ENCODE data around the gene SLC16A8. TPM values are rescaled to one million over a fixed set of nuclear protein-coding genes. Genes with fewer than 3 reads are reported as not detected.

SLC16A8 gene
- total and polyA plus RNA-seq, 2 experiments from 2014 or later, result 0.52 to 0.66 TPM

DNA sequence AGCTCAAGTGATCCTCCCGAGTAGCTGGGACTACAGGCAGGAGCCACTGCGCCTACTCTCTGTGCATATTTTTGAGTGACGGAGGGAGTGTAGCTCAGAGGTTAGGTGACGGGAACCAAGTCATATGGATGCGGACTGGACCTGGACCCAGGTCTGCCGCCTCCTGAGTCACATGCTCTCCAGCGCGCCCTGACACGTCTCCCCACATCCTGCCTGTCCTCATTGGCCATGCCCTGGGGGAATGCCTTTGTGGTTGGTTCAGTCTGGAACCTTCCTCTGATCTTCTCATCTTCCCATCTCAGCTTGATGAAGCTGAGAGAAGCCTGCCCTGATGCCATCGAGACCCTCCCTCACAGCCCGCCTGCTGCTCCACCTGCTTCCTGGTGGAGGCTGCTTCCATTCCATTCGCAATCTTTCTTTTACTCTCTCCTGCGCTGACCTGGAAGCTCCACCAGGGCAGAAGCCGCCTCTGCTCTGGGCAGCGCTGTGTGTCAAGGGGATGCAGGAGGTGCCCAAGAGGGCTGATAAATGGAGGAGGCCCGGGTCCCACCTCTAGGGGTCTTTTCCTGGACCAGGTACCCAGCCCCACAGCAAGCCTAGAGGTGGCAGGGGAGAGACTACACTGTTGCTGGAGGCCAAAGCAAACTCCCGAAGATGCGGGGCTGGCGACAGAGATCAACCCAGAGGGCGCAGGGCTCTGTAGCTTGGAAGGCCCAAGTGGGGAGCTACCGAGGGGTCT lies 40.4 kb upstream of the SLC16A8 start:
- no peak overlapping the region; the same call in 1 of the 2 replicates for H3K27ac Mint-ChIP-seq
- H3K36me3 Mint-ChIP-seq (ENCODE audit: low read depth), result no peaks in the 10 kb centered on the region; the same call in 2 of the 3 replicates
- no peaks in the 10 kb centered on the region for H3K36me3 ChIP-seq (ENCODE audit: insufficient read depth)
- no peak overlapping the region for H2AFZ ChIP-seq
- H3K4me1 Mint-ChIP-seq, result peaks cover 4% of the 10 kb centered on the region
- H3F3A ChIP-seq (replicated peaks; ENCODE audit: low read depth), result 0 out of 2 replicates have a peak, but pooled peaks cover 3% of the 10 kb centered on the region
- no peaks in the 10 kb centered on the region for H3K79me2 ChIP-seq (replicated peaks; ENCODE audit: insufficient read depth)
- peaks cover 2% of the 10 kb centered on the region for H3K27me3 Mint-ChIP-seq (ENCODE audit: insufficient read depth, low read depth, poor library complexity)
- H3K4me2 ChIP-seq, result no peak overlapping the region
- DNase-seq (ENCODE audit: low spot score) (peak; percentile 78), ATAC-seq (peak; percentile 78)
- no peak overlapping the region for H3K4me3 Mint-ChIP-seq
- no peaks in the 10 kb centered on the region for H3K27me3 ChIP-seq (ENCODE audit: insufficient read depth)
- H3K9me3 Mint-ChIP-seq, result no peaks in the 10 kb centered on the region
- no peaks in the 10 kb centered on the region for H3K9me2 ChIP-seq (ENCODE audit: insufficient read depth)
- no peak overlapping the region for H3K4me3 ChIP-seq
- H4K20me1 ChIP-seq (replicated peaks; ENCODE audit: insufficient read depth), result no peaks in the 10 kb centered on the region
- TF ChIP-seq, protein P1, sequence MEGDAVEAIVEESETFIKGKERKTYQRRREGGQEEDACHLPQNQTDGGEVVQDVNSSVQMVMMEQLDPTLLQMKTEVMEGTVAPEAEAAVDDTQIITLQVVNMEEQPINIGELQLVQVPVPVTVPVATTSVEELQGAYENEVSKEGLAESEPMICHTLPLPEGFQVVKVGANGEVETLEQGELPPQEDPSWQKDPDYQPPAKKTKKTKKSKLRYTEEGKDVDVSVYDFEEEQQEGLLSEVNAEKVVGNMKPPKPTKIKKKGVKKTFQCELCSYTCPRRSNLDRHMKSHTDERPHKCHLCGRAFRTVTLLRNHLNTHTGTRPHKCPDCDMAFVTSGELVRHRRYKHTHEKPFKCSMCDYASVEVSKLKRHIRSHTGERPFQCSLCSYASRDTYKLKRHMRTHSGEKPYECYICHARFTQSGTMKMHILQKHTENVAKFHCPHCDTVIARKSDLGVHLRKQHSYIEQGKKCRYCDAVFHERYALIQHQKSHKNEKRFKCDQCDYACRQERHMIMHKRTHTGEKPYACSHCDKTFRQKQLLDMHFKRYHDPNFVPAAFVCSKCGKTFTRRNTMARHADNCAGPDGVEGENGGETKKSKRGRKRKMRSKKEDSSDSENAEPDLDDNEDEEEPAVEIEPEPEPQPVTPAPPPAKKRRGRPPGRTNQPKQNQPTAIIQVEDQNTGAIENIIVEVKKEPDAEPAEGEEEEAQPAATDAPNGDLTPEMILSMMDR (conservative IDR thresholded peaks at IDR 0.05; ENCODE audit: low read depth in 2 of 2), result peak; percentile 1 to 56; a peak in 2 of 4 replicates
- TF ChIP-seq, protein P2, sequence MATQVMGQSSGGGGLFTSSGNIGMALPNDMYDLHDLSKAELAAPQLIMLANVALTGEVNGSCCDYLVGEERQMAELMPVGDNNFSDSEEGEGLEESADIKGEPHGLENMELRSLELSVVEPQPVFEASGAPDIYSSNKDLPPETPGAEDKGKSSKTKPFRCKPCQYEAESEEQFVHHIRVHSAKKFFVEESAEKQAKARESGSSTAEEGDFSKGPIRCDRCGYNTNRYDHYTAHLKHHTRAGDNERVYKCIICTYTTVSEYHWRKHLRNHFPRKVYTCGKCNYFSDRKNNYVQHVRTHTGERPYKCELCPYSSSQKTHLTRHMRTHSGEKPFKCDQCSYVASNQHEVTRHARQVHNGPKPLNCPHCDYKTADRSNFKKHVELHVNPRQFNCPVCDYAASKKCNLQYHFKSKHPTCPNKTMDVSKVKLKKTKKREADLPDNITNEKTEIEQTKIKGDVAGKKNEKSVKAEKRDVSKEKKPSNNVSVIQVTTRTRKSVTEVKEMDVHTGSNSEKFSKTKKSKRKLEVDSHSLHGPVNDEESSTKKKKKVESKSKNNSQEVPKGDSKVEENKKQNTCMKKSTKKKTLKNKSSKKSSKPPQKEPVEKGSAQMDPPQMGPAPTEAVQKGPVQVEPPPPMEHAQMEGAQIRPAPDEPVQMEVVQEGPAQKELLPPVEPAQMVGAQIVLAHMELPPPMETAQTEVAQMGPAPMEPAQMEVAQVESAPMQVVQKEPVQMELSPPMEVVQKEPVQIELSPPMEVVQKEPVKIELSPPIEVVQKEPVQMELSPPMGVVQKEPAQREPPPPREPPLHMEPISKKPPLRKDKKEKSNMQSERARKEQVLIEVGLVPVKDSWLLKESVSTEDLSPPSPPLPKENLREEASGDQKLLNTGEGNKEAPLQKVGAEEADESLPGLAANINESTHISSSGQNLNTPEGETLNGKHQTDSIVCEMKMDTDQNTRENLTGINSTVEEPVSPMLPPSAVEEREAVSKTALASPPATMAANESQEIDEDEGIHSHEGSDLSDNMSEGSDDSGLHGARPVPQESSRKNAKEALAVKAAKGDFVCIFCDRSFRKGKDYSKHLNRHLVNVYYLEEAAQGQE (IDR thresholded peaks at IDR 0.05; ENCODE audit: unreplicated experiment), result no peak
- no peak overlapping the region for H3K27ac ChIP-seq (ENCODE audit: low read depth)
- no peaks in the 10 kb centered on the region for H3K4me1 ChIP-seq (ENCODE audit: insufficient read depth)

DNA sequence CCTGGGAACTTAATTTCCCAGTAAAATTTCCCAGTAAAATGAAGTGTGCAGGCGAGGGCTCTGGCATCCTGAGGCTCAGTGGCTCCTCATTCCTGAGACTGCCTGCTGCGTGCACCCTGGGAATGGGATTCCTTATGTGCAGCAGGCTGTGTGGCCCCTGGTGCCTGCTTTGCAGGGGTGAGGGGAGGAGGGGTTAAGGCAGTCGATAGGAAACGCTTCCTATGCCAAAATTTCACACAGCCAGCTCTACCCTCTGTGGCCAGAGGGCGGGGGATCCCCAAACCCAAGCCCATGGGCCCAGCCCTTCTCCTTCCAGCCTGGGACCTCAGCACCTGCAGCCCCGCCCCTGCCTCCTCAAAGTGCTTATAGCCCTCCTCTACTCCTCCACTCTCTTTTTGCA lies 38.6 kb upstream of the SLC16A8 start:
- Histone ChIP-seq H3K27ac (ENCODE audit: low read depth) (no peak overlapping the region), H3K4me3 (no peak overlapping the region), H3F3A (replicated peaks; ENCODE audit: low read depth) (0 out of 2 replicates have a peak, but pooled peaks cover 3% of the 10 kb centered on the region), H3K79me2 (replicated peaks; ENCODE audit: insufficient read depth) (no peaks in the 10 kb centered on the region), H4K20me1 (replicated peaks; ENCODE audit: insufficient read depth) (no peaks in the 10 kb centered on the region), H3K9me2 (ENCODE audit: insufficient read depth) (no peaks in the 10 kb centered on the region), H3K36me3 (ENCODE audit: insufficient read depth) (no peaks in the 10 kb centered on the region), H2AFZ (no peak overlapping the region), H3K4me2 (no peak overlapping the region), H3K4me1 (ENCODE audit: insufficient read depth) (no peaks in the 10 kb centered on the region), H3K27me3 (ENCODE audit: insufficient read depth) (no peaks in the 10 kb centered on the region)
- no peaks in the 10 kb centered on the region; the same call in 2 of the 3 replicates for H3K36me3 Mint-ChIP-seq (ENCODE audit: low read depth)
- ATAC-seq (no peak; the same call in 2 of the 3 replicates), DNase-seq (ENCODE audit: low spot score) (no peak)
- H3K27ac Mint-ChIP-seq, result no peak overlapping the region
- H3K4me1 Mint-ChIP-seq, result peaks cover 4% of the 10 kb centered on the region
- H3K27me3 Mint-ChIP-seq (ENCODE audit: insufficient read depth, low read depth, poor library complexity), result no peaks in the 10 kb centered on the region
- H3K4me3 Mint-ChIP-seq, result no peak overlapping the region
- TF ChIP-seq CREB1 (CRISPR knock-in tag; IDR thresholded peaks at IDR 0.05; ENCODE audit: low read depth) (no peak), ZNF114 (CRISPR knock-in tag; IDR thresholded peaks at IDR 0.05) (no peak), JUNB (IDR thresholded peaks at IDR 0.05; ENCODE audit: unreplicated experiment) (no peak)
- H3K9me3 Mint-ChIP-seq, result no peaks in the 10 kb centered on the region
